Lower leg skin (tissue), 4 donors: ENCODE data around the gene TOR2A. TPM values are rescaled to one million over a fixed set of nuclear protein-coding genes. Genes with fewer than 3 reads are reported as not detected.

Source experiments
- DNase-seq, 2 donors: peaks; one replicate each; pipeline ENCODE4 v3.0.0-alpha.2; 2019; ENCODE audit warnings: low spot score in 2 of 2
- H3K4me3 ChIP-seq: fragments of 200-600 bp; sonication (generic); 2 replicates; pipeline ENCODE4 v1.5.1; 2017; ENCODE audit warnings: mild to moderate bottlenecking, low read depth; ENCODE audit not compliant: poor library complexity, severe bottlenecking
- POLR2A ChIP-seq, 2 donors: fragments of 450-650 bp; IDR thresholded peaks; one replicate each; pipeline ENCODE4 v1.6.1; 2016 to 2017; ENCODE audit warnings: antibody characterized with exemption in 2 of 2, mild to moderate bottlenecking in 1 of 2, moderate library complexity in 1 of 2
- WGBS, 2 donors: methylation state at CpG; one replicate each; pipeline ENCODE4 v1.1.5; 2018; 5-methylcytosine and 5-hydroxymethylcytosine counted together
- intact Hi-C: fragments of 100-400 bp; cut with DNase I; formaldehyde crosslinking; loops from one replicate; pipeline ENCODE4 v1.15.0; 2023; ENCODE audit warnings: low total_unique reads
- total RNA-seq, 4 donors: library from RNA; depleted of rRNA; stranded (reverse); fragments of >200 nt; gene quantifications; one replicate each; pipeline ENCODE4 v1.1.0, GENCODE V29; 2016
- TF ChIP-seq, protein P1 (sequence below), 3 donors: fragments of 450-650 bp; IDR thresholded peaks; one replicate each; pipeline ENCODE4 v1.5.1; 2016; ENCODE audit warnings: antibody characterized with exemption in 3 of 3, mild to moderate bottlenecking in 3 of 3, moderate library complexity in 2 of 3

The TOR2A gene
- total RNA-seq, 4 donors from 2014 or later = 11.5 to 19.9 (median 15.1) TPM

DNA sequence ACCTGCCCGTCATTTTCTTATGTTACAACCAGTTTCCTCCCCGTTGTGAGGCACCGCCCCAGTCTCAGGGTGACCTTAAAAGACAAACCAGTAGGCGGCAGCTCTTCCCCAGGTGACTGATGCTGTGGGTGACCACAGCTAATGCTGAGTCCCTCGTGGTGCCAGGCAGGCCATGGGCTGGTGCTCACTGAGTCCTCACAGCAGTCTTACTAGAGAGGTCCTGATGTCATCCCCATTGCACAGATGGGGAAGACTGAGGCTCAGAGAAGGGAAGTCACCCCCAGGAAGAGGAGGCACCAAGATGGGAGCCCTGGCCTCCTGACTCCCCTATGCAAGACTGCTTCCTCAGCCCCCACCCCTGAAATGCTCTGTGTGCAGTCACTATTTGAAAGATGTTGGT is 27.3 kb downstream of the TOR2A start:
- no peak overlapping the region for H3K4me3 ChIP-seq
- 58 to 61% methylated on average over 5 of the region's 5 CpGs for WGBS, 2 donors
- no peak for DNase-seq
- intact Hi-C loops = no loop called here
- TF ChIP-seq, protein P1, sequence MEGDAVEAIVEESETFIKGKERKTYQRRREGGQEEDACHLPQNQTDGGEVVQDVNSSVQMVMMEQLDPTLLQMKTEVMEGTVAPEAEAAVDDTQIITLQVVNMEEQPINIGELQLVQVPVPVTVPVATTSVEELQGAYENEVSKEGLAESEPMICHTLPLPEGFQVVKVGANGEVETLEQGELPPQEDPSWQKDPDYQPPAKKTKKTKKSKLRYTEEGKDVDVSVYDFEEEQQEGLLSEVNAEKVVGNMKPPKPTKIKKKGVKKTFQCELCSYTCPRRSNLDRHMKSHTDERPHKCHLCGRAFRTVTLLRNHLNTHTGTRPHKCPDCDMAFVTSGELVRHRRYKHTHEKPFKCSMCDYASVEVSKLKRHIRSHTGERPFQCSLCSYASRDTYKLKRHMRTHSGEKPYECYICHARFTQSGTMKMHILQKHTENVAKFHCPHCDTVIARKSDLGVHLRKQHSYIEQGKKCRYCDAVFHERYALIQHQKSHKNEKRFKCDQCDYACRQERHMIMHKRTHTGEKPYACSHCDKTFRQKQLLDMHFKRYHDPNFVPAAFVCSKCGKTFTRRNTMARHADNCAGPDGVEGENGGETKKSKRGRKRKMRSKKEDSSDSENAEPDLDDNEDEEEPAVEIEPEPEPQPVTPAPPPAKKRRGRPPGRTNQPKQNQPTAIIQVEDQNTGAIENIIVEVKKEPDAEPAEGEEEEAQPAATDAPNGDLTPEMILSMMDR (IDR thresholded peaks at IDR 0.05) = no peak
- no peak for TF ChIP-seq POLR2A (IDR thresholded peaks at IDR 0.05)

DNA sequence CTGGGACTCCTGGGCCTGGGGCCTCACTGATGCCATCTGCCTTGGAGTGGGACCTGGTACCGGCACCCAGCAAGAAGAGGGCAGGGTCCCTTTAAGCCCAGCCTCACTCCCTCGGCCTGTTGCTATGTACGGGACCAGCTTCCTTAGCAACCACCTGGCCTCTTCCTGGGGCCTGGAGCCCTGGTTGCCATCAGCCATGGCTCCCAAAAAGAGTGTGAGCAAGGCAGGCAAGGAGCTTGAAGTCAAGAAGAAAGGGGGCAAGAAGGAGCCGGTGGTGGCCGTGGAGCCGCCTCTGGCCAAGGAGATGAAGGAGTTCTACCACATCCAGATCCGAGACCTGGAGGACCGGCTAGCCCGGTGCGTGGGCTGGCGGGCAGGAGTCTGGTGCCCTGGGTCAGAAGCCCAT is 28.3 kb downstream of the TOR2A start, which contains the start of gene CFAP157:
TSS of gene CFAP157 (plus strand) at position 153 of the 406 bp plus-strand sequence. CDS start at position 197, 44 bp downstream.
- 59 to 65% methylated on average over 11 of the region's 11 CpGs for WGBS, 2 donors
- intact Hi-C loops = no loop called here
- TF ChIP-seq POLR2A (IDR thresholded peaks at IDR 0.05) = no peak
- TF ChIP-seq, protein P1 (IDR thresholded peaks at IDR 0.05) = no peak
- H3K4me3 ChIP-seq = no peak within 1 kb of the TSS
- no peak for DNase-seq

DNA sequence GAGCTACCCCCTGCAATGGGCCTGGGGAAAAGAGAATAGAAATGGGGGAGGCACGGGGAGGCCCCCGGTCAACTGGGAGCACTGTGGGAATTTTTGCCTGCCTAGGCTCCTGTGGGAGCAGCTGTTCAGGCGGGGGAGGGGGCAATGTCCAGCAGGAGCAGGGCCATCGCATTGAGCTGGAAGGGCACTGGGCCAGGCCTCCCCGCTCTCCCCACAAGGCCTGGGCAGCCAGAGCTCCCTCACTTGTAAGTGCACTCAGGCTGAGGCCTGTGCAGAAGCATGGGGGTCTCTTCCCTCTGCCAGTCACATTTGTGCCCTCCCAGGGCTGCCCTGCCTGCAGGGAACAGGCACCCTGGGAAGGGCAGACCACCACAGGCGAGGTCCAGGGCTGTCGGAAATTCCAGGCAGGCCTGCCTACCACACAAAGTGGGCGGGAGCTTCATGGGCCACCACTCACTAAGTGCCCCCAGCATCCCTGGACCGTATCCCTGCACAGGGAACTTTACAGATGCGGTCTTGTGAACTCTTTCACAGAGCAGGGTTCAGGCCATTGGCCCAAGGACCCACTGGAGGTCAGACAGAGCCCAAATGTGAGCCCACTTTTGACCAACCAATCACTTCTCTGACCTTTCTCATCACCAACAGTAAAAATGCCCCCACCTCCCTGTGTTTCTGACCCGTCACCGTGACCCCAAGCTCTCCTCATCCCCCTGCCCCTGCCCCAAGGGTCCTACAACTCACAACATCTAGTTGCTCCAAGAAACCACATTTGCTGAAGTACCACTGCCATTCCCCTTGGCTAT is 29.3 kb downstream of the TOR2A start:
- 83 to 90% methylated on average over 11 to 12 of the region's 12 CpGs for WGBS, 2 donors
- no peak overlapping the region for H3K4me3 ChIP-seq
- TF ChIP-seq, protein P1 (IDR thresholded peaks at IDR 0.05) = no peak
- TF ChIP-seq POLR2A (IDR thresholded peaks at IDR 0.05) = no peak
- no peak for DNase-seq
- intact Hi-C loops = no loop called here

GRCh38 chr9:127703289-127703946 is 31.7 kb downstream of the TOR2A start:
- WGBS, 2 donors = 77 to 78% methylated on average over 9 of the region's 9 CpGs
- intact Hi-C loops = no loop called here
- no peak for DNase-seq
- no peak overlapping the region for H3K4me3 ChIP-seq
- TF ChIP-seq, protein P1 (IDR thresholded peaks at IDR 0.05) = no peak
- TF ChIP-seq POLR2A (IDR thresholded peaks at IDR 0.05) = no peak

DNA sequence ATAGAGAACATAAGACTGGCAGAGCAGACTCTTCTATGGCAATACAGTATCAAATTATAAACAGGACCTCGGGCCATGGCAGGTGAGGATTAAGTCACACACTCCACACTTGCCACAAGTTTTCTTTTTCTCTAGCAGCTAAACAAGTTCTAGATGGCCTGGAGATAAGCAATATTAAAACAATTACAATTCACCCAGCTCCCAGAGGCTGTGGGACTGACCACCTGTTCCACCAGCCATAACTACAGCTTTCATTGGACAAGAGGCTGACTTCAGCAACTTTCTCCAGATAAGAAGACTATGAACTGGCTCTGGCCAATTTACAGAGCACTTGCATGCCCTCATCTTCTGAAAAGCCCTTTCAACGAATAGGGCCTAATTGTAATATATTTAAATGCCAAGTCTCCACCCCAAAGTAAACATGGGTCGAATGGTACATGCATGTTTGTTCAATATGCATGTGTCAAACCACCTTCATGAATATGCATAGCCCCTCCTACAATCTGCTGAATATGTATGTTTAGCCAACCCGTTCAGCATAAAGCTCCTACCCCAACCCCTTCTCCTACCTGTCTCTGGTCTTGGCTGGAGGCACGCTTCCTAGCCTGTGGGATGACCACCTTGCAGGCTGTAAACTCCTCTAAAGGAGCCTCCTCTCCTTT is 34.4 kb downstream of the TOR2A start:
- intact Hi-C loops = no loop called here
- no peak for DNase-seq
- TF ChIP-seq, protein P1 (IDR thresholded peaks at IDR 0.05) = no peak
- no peak for TF ChIP-seq POLR2A (IDR thresholded peaks at IDR 0.05)
- no peak overlapping the region for H3K4me3 ChIP-seq
- whole genome bisulfite sequencing, 2 donors = 77 to 82% methylated on average over 5 of the region's 5 CpGs
